Liver (tissue), 3 donors: ENCODE measurements around the gene TMPRSS6.

Experiments used
- CTCF ChIP-seq: fragments of 150-350 bp; IDR thresholded peaks from 2 replicates; pipeline ENCODE4 v1.5.1; 2017; ENCODE audit warnings: improper control_type of control experiment, low read depth, low read length; ENCODE audit not compliant: missing input control
- EGR1 ChIP-seq, 2 donors: IDR thresholded peaks; 2 replicates each; pipeline ENCODE4 v1.6.1; 2016 to 2018; ENCODE audit warnings: antibody characterized with exemption in 2 of 2, low read depth in 2 of 2
- FOXA1 ChIP-seq: IDR thresholded peaks from 2 replicates; pipeline ENCODE4 v1.6.1; 2016; ENCODE audit warnings: antibody characterized with exemption
- GABPA ChIP-seq, 2 donors: IDR thresholded peaks in 1 of 2; conservative IDR thresholded peaks in 1 of 2; 2 replicates each; pipeline ENCODE4 v1.6.1; 2016; ENCODE audit warnings: antibody characterized with exemption in 2 of 2, mild to moderate bottlenecking in 1 of 2, moderate library complexity in 1 of 2
- JUND ChIP-seq, 2 donors: IDR thresholded peaks; 2 replicates each; pipeline ENCODE4 v1.6.1; 2016; ENCODE audit warnings: antibody characterized with exemption in 2 of 2
- MAX ChIP-seq: IDR thresholded peaks from 2 replicates; pipeline ENCODE4 v1.6.1; 2016; ENCODE audit warnings: antibody characterized with exemption
- REST ChIP-seq: IDR thresholded peaks from 2 replicates; pipeline ENCODE4 v1.6.1; 2016; ENCODE audit warnings: antibody characterized with exemption, mild to moderate bottlenecking
- SP1 ChIP-seq: IDR thresholded peaks from 2 replicates; pipeline ENCODE4 v1.6.1; 2018; ENCODE audit warnings: antibody characterized with exemption, mild to moderate bottlenecking
- TAF1 ChIP-seq: conservative IDR thresholded peaks from 2 replicates; pipeline ENCODE4 v1.6.1; 2016; ENCODE audit warnings: antibody characterized with exemption, mild to moderate bottlenecking
- ZBTB33 ChIP-seq: IDR thresholded peaks from 2 replicates; pipeline ENCODE4 v1.6.1; 2016; ENCODE audit warnings: antibody characterized with exemption
- donor health status: healthy.
- donor health status: healthy.

- no peak for TF ChIP-seq ZBTB33
- TF ChIP-seq CTCF, result no peak
- no peak for TF ChIP-seq MAX
- no peak for TF ChIP-seq TAF1
- TF ChIP-seq JUND (IDR thresholded peaks at IDR 0.05), result no peak
- no peak for TF ChIP-seq REST
- TF ChIP-seq FOXA1, result no peak
- TF ChIP-seq EGR1 (IDR thresholded peaks at IDR 0.05; ENCODE audit: low read depth in 2 of 2), result no peak
- TF ChIP-seq SP1, result no peak
- no peak for TF ChIP-seq GABPA (IDR thresholded peaks at IDR 0.05 in 1 of 2, conservative IDR thresholded peaks at IDR 0.05 in 1 of 2)
Measured at GRCh38 chr22:37025500-37026070, 83.9 kb downstream of the TMPRSS6 start.
